HK-2 (cell line): ENCODE results near the gene NAV3.

Source experiments
- DNase-seq: peaks from one replicate; pipeline ENCODE4 v3.0.0-alpha.2; 2018; ENCODE audit not compliant: unreplicated experiment

NAV3 gene

GRCh38 chr12:78261901-78262300, 431.2 kb downstream of the NAV3 start:
- no peak for DNase-seq
